ENCODE data around the gene SERGEF. TPM values are rescaled to one million over a fixed set of nuclear protein-coding genes. Genes with fewer than 3 reads are reported as not detected.

Gene SERGEF
- total RNA-seq, 4 donors from 2014 or later: 18.9 to 23.9 (median 20.6) TPM

DNA sequence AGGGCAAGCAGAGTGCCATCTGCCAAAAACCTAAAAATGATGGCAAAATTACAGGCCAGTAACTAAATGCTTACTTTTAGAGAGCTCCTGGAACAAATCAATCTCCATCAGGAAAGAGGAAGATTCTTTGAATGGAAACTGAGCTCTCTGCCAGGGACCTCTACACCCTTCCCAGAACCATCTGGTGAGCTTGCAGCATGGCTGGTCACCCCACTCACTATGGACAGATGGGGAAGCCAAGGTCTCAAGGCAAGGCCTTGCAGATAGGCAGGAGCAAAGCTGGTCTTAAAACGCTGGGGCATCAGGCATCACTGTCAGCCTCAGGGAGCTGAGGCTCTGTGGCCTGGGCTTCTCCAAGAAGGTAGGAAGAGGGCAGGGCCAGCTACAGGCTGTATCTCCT lies 36.2 kb downstream of the SERGEF start:
- ATAC-seq (ENCODE audit: low FRiP score) (no peak), DNase-seq (ENCODE audit: low spot score) (no peak)

DNA sequence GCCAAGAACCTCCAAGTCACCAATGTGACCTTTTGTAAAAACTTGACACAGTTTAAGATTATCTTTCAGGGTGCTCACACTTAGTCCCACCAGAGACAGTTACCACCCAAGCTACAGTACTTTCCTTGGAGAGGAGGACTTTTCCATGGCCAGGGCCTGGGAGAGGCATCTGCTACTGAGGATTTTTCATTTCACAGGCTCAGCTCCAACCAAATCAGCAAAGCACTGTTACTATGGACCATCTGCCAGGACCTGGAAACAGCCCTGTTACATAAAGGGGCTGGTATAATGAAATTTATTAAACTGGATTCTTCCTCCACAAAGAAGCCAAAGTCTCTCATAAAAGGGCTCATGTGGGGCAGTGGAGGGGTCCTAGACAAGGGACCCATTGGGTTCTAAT lies 38.6 kb downstream of the SERGEF start:
- no peak for DNase-seq (ENCODE audit: low spot score)
- ATAC-seq (ENCODE audit: low FRiP score): no peak
- TF ChIP-seq, protein P1, sequence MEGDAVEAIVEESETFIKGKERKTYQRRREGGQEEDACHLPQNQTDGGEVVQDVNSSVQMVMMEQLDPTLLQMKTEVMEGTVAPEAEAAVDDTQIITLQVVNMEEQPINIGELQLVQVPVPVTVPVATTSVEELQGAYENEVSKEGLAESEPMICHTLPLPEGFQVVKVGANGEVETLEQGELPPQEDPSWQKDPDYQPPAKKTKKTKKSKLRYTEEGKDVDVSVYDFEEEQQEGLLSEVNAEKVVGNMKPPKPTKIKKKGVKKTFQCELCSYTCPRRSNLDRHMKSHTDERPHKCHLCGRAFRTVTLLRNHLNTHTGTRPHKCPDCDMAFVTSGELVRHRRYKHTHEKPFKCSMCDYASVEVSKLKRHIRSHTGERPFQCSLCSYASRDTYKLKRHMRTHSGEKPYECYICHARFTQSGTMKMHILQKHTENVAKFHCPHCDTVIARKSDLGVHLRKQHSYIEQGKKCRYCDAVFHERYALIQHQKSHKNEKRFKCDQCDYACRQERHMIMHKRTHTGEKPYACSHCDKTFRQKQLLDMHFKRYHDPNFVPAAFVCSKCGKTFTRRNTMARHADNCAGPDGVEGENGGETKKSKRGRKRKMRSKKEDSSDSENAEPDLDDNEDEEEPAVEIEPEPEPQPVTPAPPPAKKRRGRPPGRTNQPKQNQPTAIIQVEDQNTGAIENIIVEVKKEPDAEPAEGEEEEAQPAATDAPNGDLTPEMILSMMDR (IDR thresholded peaks at IDR 0.05): no peak

More for the DNA sequence above, 36.2 kb downstream of the SERGEF start:
- TF ChIP-seq, protein P1 (IDR thresholded peaks at IDR 0.05): no peak

DNA sequence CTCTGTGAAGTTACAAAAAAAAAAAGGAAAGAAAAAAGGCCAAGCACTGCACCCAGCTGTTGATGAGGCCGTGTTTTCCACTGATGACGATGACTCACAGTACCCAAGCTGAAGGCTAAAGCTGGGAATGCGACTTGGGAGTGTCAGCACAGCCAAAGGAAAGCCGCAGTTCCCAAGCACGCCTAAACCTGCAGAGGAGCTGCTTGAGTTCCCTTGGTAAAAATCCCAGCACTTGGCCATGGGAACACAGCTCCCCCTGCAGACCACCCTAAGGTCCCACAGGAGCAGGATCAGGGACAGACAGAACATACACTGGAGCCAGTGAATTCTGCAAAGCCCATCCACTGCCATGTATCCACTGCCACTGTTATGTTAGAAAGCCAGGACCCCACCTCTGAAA lies 39.9 kb downstream of the SERGEF start:
- ATAC-seq (ENCODE audit: low FRiP score) (peak; percentile 62), DNase-seq (ENCODE audit: low spot score) (no peak)

DNA sequence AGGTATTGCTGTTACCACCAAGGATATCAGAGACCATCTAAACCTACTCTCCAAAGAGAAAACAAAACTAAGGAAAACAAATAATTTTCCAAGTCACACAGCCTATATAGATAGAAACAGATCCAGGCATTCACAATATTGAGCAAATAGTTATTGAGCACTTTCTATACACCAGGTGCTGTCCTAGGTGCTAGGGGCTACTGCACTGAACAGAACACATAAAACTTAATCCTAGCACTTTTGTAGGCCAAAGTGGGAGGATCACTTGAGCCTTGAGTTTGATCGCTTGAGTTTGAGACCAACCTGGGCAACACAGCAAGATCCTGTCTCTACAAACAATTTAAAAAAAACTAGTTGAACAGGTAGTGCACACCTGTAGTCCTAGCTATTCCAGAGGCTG lies 44.6 kb downstream of the SERGEF start:
- no peak for DNase-seq (ENCODE audit: low spot score)
- TF ChIP-seq, protein P1 (IDR thresholded peaks at IDR 0.05): no peak
- ATAC-seq (ENCODE audit: low FRiP score): no peak

More for the DNA sequence above, 39.9 kb downstream of the SERGEF start:
- TF ChIP-seq, protein P1 (IDR thresholded peaks at IDR 0.05): no peak

DNA sequence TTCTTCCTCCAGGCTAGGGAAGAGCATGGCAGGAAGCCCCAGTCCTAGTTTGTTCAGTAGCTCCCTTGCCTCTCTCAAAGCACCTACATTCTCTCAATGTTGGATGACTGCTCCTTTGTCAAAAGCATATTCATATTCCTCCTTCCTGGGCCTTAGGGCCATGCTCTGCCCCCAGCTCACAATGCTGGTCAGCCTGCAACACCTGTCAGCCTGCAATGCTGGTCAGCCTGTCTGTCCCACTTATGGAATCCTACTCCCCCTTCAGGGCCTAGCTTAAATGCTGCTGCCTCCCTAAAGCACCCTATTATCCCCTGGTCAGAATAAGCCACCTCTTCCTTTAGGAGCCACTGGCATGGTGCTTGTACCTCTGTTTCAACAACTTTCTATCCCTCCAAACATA lies 45.2 kb downstream of the SERGEF start:
- ATAC-seq (ENCODE audit: low FRiP score) (no peak), DNase-seq (ENCODE audit: low spot score) (no peak)
- TF ChIP-seq, protein P1 (IDR thresholded peaks at IDR 0.05): no peak

DNA sequence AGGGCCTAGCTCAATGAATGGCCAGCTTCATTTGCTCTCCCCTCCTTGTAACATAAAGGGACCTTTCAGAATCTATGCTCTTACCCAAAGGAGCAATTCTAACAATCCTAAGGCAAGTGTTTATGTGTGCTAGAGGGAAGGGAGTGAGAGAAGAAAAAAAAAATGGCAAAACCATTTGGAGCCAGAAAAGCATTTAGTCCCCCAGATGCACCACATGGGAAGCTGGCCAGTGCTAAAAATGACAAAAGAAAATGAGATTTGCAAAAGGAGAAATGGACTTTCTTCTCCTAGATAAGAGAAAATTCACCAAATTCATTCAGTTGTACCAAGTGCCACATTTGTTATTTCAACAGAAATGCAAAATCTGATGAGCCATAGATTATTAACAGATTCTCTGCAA lies 52.8 kb downstream of the SERGEF start:
- no peak for ATAC-seq (ENCODE audit: low FRiP score)

DNA sequence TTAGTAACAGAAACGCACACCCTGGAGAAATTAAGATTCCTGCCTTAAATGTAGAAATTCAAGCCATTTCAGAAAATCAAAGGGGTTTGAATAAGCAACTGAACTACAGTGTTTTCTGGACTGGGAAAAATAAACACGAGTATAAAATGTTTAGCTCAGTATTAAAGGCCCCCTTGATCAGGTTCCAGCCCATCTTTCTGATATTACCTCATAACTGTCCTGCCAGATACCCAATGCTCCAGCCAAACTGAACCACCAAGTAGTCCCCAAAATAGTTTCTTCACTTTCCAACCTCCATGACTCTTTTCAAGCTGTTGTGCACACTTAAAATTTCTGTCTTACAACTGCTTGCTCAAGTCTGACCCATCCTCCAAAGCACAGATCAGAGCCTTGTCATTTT lies 54.4 kb downstream of the SERGEF start:
- TF ChIP-seq, protein P1 (IDR thresholded peaks at IDR 0.05): no peak
- ATAC-seq (ENCODE audit: low FRiP score) (no peak), DNase-seq (ENCODE audit: low spot score) (no peak)

More for the DNA sequence above, 52.8 kb downstream of the SERGEF start:
- DNase-seq (ENCODE audit: low spot score): no peak
- TF ChIP-seq, protein P1 (IDR thresholded peaks at IDR 0.05): no peak

Data from omental fat pad (tissue), 4 donors.